SK-N-MC (cell line): ENCODE results near the gene ESYT2.

Experiments used
- DNase-seq: peaks from one replicate; pipeline ENCODE4 v3.0.0-alpha.2; 2011; ENCODE audit warnings: low read depth, low spot score
- H3K27ac ChIP-seq: fragments of 200-600 bp; sonication (generic); 2 replicates; pipeline ENCODE4 v1.5.1; 2016; ENCODE audit warnings: mixed run types
- H3K36me3 ChIP-seq: fragments of 200-600 bp; sonication (generic); 2 replicates; pipeline ENCODE4 v1.6.1; 2017; ENCODE audit warnings: antibody characterized with exemption, low read length, mixed read lengths; ENCODE audit not compliant: insufficient read depth
- H3K4me3 ChIP-seq: fragments of 200-600 bp; sonication (generic); 2 replicates; pipeline ENCODE4 v1.5.1; 2016
- H3K9ac ChIP-seq: fragments of 200-600 bp; sonication (generic); 2 replicates; pipeline ENCODE4 v1.8.0; 2017; ENCODE audit warnings: mixed run types, mixed read lengths; ENCODE audit not compliant: insufficient read length
- H3K9me3 ChIP-seq: fragments of 200-600 bp; sonication (generic); 2 replicates; pipeline ENCODE4 v1.6.1; 2017; ENCODE audit warnings: low read depth, mild to moderate bottlenecking, antibody characterized with exemption, low read length, moderate library complexity, mixed read lengths
- EZH2 ChIP-seq: fragments of 200-600 bp; sonication (generic); IDR thresholded peaks from one replicate; pipeline ENCODE4 v1.6.1; 2017; ENCODE audit warnings: antibody characterized with exemption
- FOXP2 ChIP-seq: optimal IDR thresholded peaks from 2 replicates; pipeline ENCODE3; 2011; ENCODE audit warnings: mild to moderate bottlenecking, moderate library complexity; ENCODE audit not compliant: insufficient read depth; ENCODE audit errors: extremely low read length, control extremely low read depth
- POLR2AphosphoS5 ChIP-seq: IDR thresholded peaks from 2 replicates; pipeline ENCODE4 v1.6.1; 2012; ENCODE audit warnings: mild to moderate bottlenecking, low read depth, low read length, borderline replicate concordance

The ESYT2 gene

DNA sequence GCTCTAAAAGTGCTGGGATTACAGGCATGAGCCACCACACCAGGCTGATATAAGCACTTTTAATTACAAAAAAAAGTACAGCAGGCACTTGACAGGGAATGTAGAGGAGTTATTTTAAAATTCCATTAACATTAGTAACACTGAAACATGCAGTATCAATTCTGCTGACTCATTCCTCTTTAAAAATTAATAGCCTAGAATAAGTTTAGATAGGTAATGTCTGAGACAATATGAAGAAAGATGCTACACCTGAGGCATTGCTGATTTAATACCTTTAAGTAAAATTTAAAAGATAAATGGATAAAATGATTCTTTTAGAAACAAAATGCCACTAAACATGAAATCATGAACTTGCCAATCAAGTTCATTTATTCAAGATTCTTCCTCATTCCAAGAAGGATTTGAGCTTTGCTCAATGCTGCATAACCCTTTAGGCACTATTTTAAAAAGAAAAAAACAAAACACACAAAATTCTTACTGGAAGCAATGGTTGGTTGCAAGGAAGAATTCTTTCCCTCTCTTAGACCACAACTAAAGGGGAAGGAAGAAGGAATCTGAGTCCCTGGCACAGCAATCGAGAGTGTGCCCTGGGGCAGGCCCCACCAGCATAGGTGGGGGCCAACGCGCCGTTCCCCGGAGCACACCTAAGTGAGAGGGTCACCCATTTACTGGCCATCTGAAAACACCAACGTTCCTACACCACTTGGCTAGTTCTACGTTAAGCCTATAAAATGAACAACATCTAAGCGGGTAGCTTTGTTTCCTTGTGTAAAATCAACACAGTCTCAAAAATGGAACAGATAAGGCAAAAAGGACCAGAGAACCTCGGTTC lies 26.6 kb downstream of the ESYT2 start:
- no peaks in the 10 kb centered on the region for H3K9me3 ChIP-seq
- H3K36me3 ChIP-seq, result peaks cover 4% of the 10 kb centered on the region; the same call in 1 of the 2 replicates
- no peak for DNase-seq
- peak overlapping the region; percentile 43 for H3K4me3 ChIP-seq
- TF ChIP-seq FOXP2 (no peak), EZH2 (no peak), POLR2AphosphoS5 (no peak)
- H3K27ac ChIP-seq, result peak overlapping the region; percentile 93
- H3K9ac ChIP-seq, result peak overlapping the region; percentile 8

- no peak for DNase-seq
- Histone ChIP-seq H3K9ac (no peak overlapping the region), H3K9me3 (no peaks in the 10 kb centered on the region), H3K4me3 (no peak overlapping the region), H3K36me3 (peaks cover 15% of the 10 kb centered on the region; the same call in 1 of the 2 replicates), H3K27ac (no peak overlapping the region)
- TF ChIP-seq POLR2AphosphoS5 (no peak), FOXP2 (no peak), EZH2 (no peak)
Observed at GRCh38 chr7:158798741-158799140, 30.6 kb downstream of the ESYT2 start.

DNA sequence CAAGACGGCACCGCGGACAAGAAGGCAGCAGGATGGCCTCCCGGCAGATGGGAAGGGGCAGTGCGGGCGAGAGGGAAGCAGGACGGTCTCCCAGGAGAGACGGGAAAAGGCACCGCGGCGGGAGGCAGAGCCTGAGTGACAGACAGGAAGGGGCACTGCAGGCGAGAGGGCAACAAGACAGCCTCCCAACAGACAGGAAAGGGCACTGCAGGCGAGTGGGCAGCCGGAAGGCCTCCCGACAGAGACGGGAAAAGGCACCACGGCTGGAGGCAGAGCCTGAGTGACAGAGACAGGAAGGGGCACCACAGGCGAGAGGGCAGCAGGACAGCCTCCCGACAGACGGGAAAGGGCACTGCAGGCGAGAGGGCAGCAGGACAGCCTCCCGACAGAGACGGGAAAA lies 32.6 kb downstream of the ESYT2 start:
- no peaks in the 10 kb centered on the region for H3K9me3 ChIP-seq
- H3K36me3 ChIP-seq, result peaks cover 22% of the 10 kb centered on the region; the same call in 1 of the 2 replicates
- TF ChIP-seq POLR2AphosphoS5 (no peak), EZH2 (no peak), FOXP2 (no peak)
- no peak for DNase-seq
- no peak overlapping the region for H3K27ac ChIP-seq
- H3K9ac ChIP-seq, result no peak overlapping the region
- no peak overlapping the region for H3K4me3 ChIP-seq

- H3K9me3 ChIP-seq, result no peaks in the 10 kb centered on the region
- no peak for TF ChIP-seq FOXP2
- peaks cover 23% of the 10 kb centered on the region; the same call in 1 of the 2 replicates for H3K36me3 ChIP-seq
- DNase-seq, result no peak
- H3K4me3 ChIP-seq, result no peak overlapping the region
- H3K27ac ChIP-seq, result no peak overlapping the region
- H3K9ac ChIP-seq, result no peak overlapping the region
Observed at GRCh38 chr7:158795272-158795671, 34.0 kb downstream of the ESYT2 start.

DNA sequence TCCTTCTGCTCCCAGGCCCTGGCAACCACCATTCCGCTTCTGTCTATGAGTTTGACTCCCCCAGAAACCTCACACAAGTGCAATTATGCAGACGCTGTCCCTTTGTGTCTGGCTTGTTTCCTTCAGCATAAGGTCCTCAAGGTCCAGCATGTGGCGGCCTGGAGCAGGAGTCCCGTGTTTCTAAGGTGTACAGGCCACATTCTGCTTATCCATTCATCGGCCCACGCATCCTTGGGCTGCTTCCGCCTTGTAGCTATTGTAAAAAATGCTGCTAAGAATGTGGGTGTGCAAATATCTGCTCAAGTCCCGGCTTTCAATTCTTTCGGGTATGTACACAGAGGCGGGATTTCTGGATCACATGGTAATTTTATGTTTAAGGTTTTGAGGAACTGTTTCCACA lies 38.2 kb downstream of the ESYT2 start:
- Histone ChIP-seq H3K27ac (no peak overlapping the region), H3K36me3 (peaks cover 15% of the 10 kb centered on the region; the same call in 1 of the 2 replicates), H3K4me3 (no peak overlapping the region), H3K9ac (no peak overlapping the region), H3K9me3 (no peaks in the 10 kb centered on the region)
- no peak for TF ChIP-seq EZH2
- no peak for DNase-seq

GRCh38 chr7:158789842-158790241 lies 39.5 kb downstream of the ESYT2 start:
- no peak overlapping the region for H3K27ac ChIP-seq
- DNase-seq, result no peak

GRCh38 chr7:158786898-158787297 lies 42.4 kb downstream of the ESYT2 start:
- Histone ChIP-seq H3K36me3 (peaks cover 8% of the 10 kb centered on the region; the same call in 1 of the 2 replicates), H3K4me3 (no peak overlapping the region), H3K27ac (no peak overlapping the region), H3K9ac (no peak overlapping the region), H3K9me3 (no peaks in the 10 kb centered on the region)
- TF ChIP-seq EZH2, result no peak
- TF ChIP-seq POLR2AphosphoS5, result no peak
- no peak for TF ChIP-seq FOXP2
- DNase-seq, result no peak

More at GRCh38 chr7:158789842-158790241, 39.5 kb downstream of the ESYT2 start:
- H3K4me3 ChIP-seq, result no peak overlapping the region
- no peaks in the 10 kb centered on the region for H3K9me3 ChIP-seq
- H3K9ac ChIP-seq, result no peak overlapping the region
- TF ChIP-seq FOXP2 (no peak), EZH2 (no peak), POLR2AphosphoS5 (no peak)
- peaks cover 7% of the 10 kb centered on the region; the same call in 1 of the 2 replicates for H3K36me3 ChIP-seq

DNA sequence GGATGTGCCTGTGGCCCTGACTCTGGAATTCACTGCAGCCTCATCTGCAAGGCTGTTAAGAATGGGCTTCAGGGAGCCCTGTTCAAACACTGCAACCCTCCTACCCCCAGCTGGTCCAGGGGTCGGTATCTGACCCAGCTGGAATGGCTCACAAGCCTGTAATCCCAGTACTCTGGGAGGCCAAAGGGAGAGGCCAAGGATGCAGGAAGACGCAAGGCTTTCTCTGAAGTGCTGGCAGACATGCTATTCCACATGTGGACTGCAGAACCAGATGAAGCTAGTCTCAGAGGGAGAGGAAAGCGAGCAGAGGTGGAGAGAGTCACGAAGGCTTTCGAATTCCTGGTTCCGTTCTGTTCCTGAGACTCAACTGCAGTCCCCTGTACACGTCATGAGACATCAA lies 45.0 kb downstream of the ESYT2 start:
- Histone ChIP-seq H3K9me3 (no peaks in the 10 kb centered on the region), H3K4me3 (no peak overlapping the region), H3K27ac (no peak overlapping the region), H3K36me3 (peaks cover 17% of the 10 kb centered on the region), H3K9ac (no peak overlapping the region)
- no peak for DNase-seq
- no peak for TF ChIP-seq POLR2AphosphoS5
- TF ChIP-seq FOXP2, result no peak
- TF ChIP-seq EZH2, result no peak

- no peak for TF ChIP-seq FOXP2
- Histone ChIP-seq H3K27ac (no peak overlapping the region), H3K36me3 (peaks cover 17% of the 10 kb centered on the region), H3K9me3 (no peaks in the 10 kb centered on the region), H3K9ac (no peak overlapping the region), H3K4me3 (no peak overlapping the region)
- no peak for DNase-seq
Observed at GRCh38 chr7:158783595-158783994, 45.7 kb downstream of the ESYT2 start.
